GM12872 (cell line): Measurements from ENCODE around the gene CAPN13.

Source experiments
- TF ChIP-seq, protein P1 (sequence below): IDR thresholded peaks from 3 replicates; pipeline ENCODE4 v1.5.1; 2011; ENCODE audit warnings: low read depth, mild to moderate bottlenecking, low read length, moderate library complexity; ENCODE audit not compliant: insufficient read depth

CAPN13 gene

DNA sequence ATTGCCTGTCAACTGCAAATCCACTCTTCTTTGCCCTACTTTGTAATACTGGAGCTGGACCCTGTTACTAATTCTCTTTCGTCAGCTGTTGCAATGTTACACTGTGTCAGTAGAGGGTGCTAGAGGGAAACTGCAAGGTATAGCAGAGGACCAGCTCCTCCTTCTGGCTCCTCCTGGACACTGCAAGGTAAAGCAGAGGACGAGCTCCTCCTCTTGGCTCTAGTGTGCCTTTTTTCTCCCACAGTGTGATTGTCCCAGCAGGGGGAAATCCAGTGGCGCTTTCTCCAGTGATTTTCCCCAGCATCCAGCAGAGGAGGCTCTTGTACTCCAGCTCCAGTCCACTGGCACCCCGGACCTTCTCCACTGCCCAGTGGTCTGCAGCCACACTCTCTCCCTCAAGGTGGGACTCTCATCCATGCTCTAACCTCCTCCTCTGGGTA is 95.6 kb downstream of the CAPN13 start:
- TF ChIP-seq, protein P1, sequence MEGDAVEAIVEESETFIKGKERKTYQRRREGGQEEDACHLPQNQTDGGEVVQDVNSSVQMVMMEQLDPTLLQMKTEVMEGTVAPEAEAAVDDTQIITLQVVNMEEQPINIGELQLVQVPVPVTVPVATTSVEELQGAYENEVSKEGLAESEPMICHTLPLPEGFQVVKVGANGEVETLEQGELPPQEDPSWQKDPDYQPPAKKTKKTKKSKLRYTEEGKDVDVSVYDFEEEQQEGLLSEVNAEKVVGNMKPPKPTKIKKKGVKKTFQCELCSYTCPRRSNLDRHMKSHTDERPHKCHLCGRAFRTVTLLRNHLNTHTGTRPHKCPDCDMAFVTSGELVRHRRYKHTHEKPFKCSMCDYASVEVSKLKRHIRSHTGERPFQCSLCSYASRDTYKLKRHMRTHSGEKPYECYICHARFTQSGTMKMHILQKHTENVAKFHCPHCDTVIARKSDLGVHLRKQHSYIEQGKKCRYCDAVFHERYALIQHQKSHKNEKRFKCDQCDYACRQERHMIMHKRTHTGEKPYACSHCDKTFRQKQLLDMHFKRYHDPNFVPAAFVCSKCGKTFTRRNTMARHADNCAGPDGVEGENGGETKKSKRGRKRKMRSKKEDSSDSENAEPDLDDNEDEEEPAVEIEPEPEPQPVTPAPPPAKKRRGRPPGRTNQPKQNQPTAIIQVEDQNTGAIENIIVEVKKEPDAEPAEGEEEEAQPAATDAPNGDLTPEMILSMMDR = peak; percentile 100

DNA sequence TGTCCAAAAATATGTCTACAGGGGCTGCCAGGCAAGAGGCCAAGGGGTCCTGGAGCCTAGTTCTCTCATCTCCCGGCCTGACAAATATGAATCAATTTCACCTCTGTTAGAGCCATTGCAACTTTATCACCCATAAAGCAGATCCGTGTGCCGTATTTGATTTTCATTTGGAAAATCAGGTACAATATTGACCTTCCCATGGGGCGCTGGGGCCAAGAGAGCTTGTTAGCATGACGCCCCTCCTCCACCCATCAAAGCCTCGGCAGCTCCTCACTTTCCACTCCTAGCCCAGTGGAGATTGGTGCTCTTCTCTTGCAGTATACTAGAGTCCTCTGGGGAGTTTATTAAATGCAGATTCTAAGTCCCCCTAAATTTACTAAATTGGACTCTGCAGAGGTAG is 96.8 kb downstream of the CAPN13 start:
- TF ChIP-seq, protein P1 = no peak

DNA sequence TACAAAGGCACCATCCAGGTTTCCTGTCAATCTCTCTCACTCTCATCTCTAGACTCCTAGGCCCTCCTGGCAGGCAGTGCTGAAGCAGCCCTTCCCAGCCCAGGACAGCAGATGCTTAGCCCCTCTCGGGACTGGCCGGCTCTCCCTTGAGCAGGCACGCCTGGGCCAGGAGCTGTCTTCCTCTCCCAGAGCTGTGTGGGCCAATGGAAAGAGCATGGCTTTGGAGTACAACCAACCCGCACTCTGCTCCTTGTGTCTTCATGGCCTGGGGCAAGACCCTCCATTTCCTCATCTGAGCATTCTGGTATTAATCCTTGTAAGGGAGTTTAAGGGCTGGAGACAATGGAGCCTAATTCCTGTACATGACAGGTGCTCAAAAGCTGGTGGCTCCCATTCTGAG is 97.2 kb downstream of the CAPN13 start:
- TF ChIP-seq, protein P1 = no peak

DNA sequence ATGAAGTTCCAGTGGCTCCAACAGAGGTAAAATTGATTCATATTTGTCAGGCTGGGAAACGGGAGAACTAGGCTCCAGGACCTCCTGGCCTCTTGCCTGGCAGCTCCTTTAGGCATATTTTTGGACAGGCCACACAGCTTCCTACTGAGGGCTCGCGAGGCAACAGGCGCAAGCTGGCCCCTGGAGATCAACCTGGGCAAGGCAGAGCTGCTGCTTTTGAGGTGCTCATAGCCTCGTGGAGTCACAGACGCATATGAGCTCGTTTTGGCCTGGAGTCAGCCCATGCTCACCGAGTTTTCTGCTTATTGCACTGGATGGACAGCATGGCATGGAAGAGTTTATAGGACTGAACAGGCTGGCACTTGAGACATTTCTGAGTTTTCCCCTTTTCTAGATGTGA is 97.7 kb downstream of the CAPN13 start:
- TF ChIP-seq, protein P1 = no peak

DNA sequence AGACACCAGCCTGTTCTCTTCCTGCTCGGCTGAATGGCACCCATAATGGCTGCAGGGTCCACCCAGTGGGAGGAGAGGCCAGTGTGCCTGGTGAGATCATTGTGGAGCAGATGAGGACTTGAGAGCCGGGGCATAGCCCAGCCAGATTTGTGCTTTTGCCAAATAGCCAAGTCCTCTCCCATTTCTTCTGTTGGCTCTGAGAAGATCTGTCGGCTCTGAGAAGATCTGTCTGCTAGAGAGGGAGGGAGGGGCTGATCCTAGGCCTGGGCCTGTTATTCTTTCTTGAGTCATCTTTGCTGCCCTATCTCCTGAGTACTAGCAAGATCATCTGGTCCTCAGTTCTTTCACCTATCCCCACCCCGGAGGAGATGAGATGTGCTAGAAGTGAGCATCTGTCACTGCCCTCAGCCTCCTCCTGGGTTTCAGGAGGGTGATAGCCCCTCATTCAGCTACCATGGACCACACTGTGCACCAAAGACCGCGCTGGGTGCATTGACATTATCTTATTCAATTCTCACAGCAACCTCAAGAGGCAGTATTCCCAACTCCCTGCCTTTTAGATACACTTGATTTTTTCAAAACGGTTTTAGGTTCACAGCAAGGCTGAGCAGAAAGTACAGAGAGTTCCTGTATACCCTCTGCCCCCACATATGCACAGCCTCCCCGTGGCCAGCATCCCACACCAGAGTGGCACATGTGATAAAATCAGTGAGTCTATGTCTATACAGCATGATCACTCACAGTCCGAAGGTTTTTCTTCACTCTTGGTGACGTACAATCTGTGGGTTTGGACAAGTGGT is 98.6 kb downstream of the CAPN13 start:
- TF ChIP-seq, protein P1 = peak; percentile 42; the same call in 2 of the 3 replicates

DNA sequence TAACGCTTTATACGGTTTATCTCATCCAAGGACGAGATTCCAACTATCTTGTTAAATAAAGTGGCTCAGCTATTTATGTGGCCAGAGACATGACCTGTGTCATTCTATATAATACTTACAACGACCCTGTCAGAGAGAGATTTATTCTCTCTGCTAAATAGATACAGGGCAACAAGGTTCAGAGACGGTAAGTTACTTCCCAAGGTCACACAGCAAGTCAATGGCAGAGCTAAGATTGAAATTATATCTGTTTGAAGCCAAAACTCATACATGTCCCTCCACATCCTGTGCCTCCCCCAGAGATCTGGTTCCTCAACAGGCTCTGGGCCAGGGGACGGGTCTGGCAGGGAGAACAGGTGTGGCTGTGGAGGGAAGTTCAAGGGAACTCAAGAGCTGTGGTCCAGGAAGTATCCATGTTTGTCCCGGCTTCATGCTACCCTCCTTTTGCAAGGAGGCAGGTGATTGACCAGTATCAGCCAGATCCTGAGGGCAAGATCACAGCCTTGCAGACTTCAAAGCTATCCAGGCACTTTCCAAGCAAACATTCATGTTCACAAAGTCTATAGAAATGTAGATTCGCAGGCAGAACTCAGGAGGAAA is 99.8 kb downstream of the CAPN13 start:
- TF ChIP-seq, protein P1 = no peak

DNA sequence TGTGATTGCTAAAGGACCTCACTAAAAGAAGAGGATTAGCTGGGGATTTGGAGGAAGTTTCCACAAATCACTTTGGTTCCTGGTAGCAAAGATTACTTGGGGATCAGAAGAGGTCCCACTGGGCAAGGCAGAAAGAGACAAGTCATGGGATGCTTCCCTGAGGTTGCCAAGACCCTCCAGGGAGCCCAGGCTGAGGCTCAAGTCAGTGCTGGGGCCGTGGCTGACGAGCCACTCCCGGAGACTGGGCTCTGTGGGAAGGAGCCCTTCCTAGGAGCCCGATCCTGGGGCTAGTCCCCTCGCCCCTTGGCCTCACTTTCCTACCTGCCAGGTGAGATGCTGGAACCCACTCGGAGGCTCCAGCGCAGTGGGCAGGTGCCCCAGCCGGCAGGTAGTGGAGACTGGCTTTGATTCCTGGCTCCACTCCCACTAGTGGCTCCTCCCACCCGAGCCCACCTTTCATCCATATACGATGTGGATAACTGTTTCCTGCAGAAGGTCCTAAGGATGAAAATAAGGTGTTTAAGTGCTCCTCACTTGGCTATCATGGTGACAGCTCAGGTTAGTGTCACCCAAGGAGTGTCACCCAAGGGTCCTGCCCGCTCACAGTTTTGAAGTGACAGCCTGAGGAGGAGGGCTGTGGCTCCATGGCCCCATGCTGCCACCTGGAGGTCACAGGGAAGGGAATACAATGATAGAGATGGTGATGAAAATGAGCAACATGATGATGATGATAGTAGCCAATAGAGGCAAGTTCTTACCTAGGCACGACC is 100.5 kb downstream of the CAPN13 start:
- TF ChIP-seq, protein P1 = peak; percentile 79
